OCI-LY3 (cell line): ENCODE data around the gene USP33.
"Not testable (repeated sequence)": the region's sequence is repeated elsewhere in the genome, so short reads cannot be mapped to it uniquely, and the experiment has no call there.

Source experiments
- EZH2phosphoT487 ChIP-seq: fragments of 200-600 bp; shearing (Covaris generic); IDR thresholded peaks from 2 replicates; pipeline ENCODE4 v1.6.1; 2018; ENCODE audit warnings: antibody characterized with exemption, mixed run types, low read depth
- TF ChIP-seq, protein P1 (sequence below): fragments of 200-600, 300-600 bp; sonication (generic); IDR thresholded peaks from 2 replicates; pipeline ENCODE4 v1.5.1; 2014; ENCODE audit warnings: antibody characterized with exemption, low read length, low read depth

DNA sequence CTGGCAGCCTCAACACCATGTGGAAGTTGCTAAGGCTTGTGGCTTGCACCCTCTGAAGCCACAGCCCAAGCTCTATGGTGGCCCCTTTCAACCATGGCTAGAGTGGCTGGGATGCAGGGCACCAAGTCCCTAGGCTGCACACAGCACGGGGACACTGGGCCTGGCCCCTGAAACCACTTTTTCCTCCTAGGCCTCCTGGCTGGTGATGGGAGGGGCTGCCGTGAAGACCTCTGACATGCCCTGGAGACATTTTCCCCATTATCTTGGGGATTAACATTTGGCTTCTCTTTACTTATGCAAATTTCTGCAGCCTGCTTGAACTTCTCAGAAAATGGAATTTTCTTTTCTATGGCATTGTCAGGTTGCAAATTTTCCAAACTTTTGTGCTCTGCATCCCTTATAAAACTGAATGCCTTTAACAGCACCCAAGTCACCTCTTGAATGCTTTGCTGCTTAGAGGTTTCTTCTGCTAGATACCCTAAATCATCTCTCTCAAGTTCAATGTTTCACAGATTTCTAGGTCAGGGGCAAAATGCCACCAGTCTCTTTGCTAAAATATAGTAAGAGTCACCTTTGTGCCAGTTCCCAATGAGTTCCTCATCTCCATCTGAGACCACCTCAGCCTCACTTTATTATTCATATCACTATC is 26.6 kb upstream of the USP33 start:
- TF ChIP-seq, protein P1, sequence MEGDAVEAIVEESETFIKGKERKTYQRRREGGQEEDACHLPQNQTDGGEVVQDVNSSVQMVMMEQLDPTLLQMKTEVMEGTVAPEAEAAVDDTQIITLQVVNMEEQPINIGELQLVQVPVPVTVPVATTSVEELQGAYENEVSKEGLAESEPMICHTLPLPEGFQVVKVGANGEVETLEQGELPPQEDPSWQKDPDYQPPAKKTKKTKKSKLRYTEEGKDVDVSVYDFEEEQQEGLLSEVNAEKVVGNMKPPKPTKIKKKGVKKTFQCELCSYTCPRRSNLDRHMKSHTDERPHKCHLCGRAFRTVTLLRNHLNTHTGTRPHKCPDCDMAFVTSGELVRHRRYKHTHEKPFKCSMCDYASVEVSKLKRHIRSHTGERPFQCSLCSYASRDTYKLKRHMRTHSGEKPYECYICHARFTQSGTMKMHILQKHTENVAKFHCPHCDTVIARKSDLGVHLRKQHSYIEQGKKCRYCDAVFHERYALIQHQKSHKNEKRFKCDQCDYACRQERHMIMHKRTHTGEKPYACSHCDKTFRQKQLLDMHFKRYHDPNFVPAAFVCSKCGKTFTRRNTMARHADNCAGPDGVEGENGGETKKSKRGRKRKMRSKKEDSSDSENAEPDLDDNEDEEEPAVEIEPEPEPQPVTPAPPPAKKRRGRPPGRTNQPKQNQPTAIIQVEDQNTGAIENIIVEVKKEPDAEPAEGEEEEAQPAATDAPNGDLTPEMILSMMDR, result not testable (repeated sequence)
- not testable (repeated sequence) for TF ChIP-seq EZH2phosphoT487
